Measurements from ENCODE around the gene CD59. TPM values are rescaled to one million over a fixed set of nuclear protein-coding genes. Genes with fewer than 3 reads are reported as not detected.

CD59 gene
- total and polyA plus RNA-seq, 2 of the 4 experiments (the other 2 are of a cell fraction), result 765 to 1,140 TPM

DNA sequence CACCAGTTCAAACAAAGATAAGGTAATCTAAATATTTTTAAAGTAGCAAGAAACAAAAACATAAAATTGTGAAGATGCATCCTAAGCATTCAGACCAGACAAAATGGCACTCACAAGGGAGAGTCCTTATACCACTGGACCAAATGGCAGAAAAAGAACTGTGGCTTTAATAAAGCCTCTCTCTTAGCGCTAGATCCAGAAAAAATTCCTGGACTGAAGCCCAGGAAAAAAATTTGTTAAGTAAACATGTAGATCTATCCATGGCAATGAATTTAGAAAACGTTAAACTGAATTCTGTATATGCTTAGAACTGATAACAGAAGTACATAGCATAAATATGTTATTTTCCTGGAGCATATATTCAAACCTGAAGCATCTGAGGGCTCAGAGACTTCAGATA is 11.8 kb upstream of the CD59 start:
- H2BK120ac ChIP-seq (ENCODE audit: low read depth, low read length), result no peak overlapping the region
- TF ChIP-seq MAFK (IDR thresholded peaks at IDR 0.05; ENCODE audit: low read depth, low read length) (no peak), CEBPB (IDR thresholded peaks at IDR 0.05; ENCODE audit: low read depth, low read length) (no peak), RFX5 (IDR thresholded peaks at IDR 0.05; ENCODE audit: low read depth, low read length) (no peak), POLR2A (IDR thresholded peaks at IDR 0.05; ENCODE audit: low read depth, low read length) (no peak), MAZ (IDR thresholded peaks at IDR 0.05; ENCODE audit: borderline replicate concordance, low read depth, low read length) (no peak), RAD21 (IDR thresholded peaks at IDR 0.05; ENCODE audit: low read length) (no peak), FOS (IDR thresholded peaks at IDR 0.05; ENCODE audit: low read depth, low read length) (no peak), CHD1 (IDR thresholded peaks at IDR 0.05; ENCODE audit: low read depth, low read length) (no peak), RCOR1 (IDR thresholded peaks at IDR 0.05; ENCODE audit: insufficient replicate concordance, low read length) (no peak), MXI1 (IDR thresholded peaks at IDR 0.05; ENCODE audit: borderline replicate concordance, low read depth, low read length) (no peak), NFE2L2 (IDR thresholded peaks at IDR 0.05; ENCODE audit: low read depth, low read length) (no peak), SMC3 (IDR thresholded peaks at IDR 0.05; ENCODE audit: low read depth, low read length) (no peak)
- TF ChIP-seq, protein P1, sequence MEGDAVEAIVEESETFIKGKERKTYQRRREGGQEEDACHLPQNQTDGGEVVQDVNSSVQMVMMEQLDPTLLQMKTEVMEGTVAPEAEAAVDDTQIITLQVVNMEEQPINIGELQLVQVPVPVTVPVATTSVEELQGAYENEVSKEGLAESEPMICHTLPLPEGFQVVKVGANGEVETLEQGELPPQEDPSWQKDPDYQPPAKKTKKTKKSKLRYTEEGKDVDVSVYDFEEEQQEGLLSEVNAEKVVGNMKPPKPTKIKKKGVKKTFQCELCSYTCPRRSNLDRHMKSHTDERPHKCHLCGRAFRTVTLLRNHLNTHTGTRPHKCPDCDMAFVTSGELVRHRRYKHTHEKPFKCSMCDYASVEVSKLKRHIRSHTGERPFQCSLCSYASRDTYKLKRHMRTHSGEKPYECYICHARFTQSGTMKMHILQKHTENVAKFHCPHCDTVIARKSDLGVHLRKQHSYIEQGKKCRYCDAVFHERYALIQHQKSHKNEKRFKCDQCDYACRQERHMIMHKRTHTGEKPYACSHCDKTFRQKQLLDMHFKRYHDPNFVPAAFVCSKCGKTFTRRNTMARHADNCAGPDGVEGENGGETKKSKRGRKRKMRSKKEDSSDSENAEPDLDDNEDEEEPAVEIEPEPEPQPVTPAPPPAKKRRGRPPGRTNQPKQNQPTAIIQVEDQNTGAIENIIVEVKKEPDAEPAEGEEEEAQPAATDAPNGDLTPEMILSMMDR (conservative IDR thresholded peaks at IDR 0.05; ENCODE audit: low read depth, low read length), result no peak
- TF ChIP-seq, protein P2, sequence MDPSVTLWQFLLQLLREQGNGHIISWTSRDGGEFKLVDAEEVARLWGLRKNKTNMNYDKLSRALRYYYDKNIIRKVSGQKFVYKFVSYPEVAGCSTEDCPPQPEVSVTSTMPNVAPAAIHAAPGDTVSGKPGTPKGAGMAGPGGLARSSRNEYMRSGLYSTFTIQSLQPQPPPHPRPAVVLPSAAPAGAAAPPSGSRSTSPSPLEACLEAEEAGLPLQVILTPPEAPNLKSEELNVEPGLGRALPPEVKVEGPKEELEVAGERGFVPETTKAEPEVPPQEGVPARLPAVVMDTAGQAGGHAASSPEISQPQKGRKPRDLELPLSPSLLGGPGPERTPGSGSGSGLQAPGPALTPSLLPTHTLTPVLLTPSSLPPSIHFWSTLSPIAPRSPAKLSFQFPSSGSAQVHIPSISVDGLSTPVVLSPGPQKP (IDR thresholded peaks at IDR 0.05; ENCODE audit: borderline replicate concordance, low read depth, low read length), result no peak
- H4K8ac ChIP-seq (ENCODE audit: low read depth in 2 of 2, low read length in 2 of 2), result no peak overlapping the region
- WGBS, 2 experiments (ENCODE audit: extremely low coverage in 2 of 2, insufficient read length in 1 of 2), result no CpG with 5 or more reads among the region's 2 CpGs
- no peak overlapping the region for H3K4ac ChIP-seq (ENCODE audit: low read depth, low read length)
- no peak overlapping the region for H3K56ac ChIP-seq (ENCODE audit: extremely low read depth, insufficient read depth, low read length)
- DNase-seq (peak; percentile 79), ATAC-seq (ENCODE audit: low read depth) (peak; percentile 87)
- no peak overlapping the region for H3K27ac ChIP-seq (ENCODE audit: insufficient read depth, low read length)
- H3K23ac ChIP-seq (ENCODE audit: low read depth, low read length), result no peak overlapping the region
- H2AK5ac ChIP-seq (ENCODE audit: low read depth, low read length), result no peak overlapping the region
- no peak overlapping the region for H3K9ac ChIP-seq (ENCODE audit: low read depth, low read length)
- POLR2A ChIA-PET (ENCODE audit: unreplicated experiment), result no interaction called here
- intact Hi-C loops (cut with micrococcal nuclease) (no loop called here), in situ Hi-C loops (cut with MboI; ENCODE audit: low sequenced_read_pairs) (loop anchor here (10.0 kb wide), 1 partner anchor 383 kb away; no protein-coding TSS in a partner anchor), dilution Hi-C loops (cut with HindIII; ENCODE audit: low sequenced_read_pairs, unreplicated experiment) (no loop called here)
- H3K9me3 ChIP-seq (ENCODE audit: control insufficient read depth, insufficient read depth, low read length), result no peaks in the 10 kb centered on the region
- peaks cover 0 to 12% of the 10 kb centered on the region in 2 experiments; a peak in 2 of 4 replicates for H3K79me1 ChIP-seq (ENCODE audit: low read depth in 1 of 2, low read length in 2 of 2)
- no peaks in the 10 kb centered on the region for H4K20me1 ChIP-seq (ENCODE audit: insufficient read depth, low read length)
- H4K5ac ChIP-seq (ENCODE audit: low read depth, low read length), result no peak overlapping the region
- H2BK20ac ChIP-seq (ENCODE audit: low read depth, low read length), result no peak overlapping the region
- no peak overlapping the region for H2BK5ac ChIP-seq (ENCODE audit: low read depth, low read length, poor library complexity, severe bottlenecking)
- H3K18ac ChIP-seq (ENCODE audit: low read depth, low read length), result no peak overlapping the region
- no peak overlapping the region for H3K14ac ChIP-seq (replicated peaks; ENCODE audit: low read depth, low read length)
- H3K4me2 ChIP-seq (ENCODE audit: low read depth, low read length), result no peak overlapping the region
- no TSS peak for BruUV-seq (replicated peaks)
- no peak overlapping the region for H3K4me3 ChIP-seq (ENCODE audit: insufficient read depth, low read depth, low read length)
- no peak overlapping the region for H2AK9ac ChIP-seq (replicated peaks; ENCODE audit: low read depth, low read length, poor library complexity)
- peaks cover 3% of the 10 kb centered on the region; the same call in 1 of the 2 replicates for H3K36me3 ChIP-seq (ENCODE audit: control insufficient read depth, insufficient read depth, low read length)
- peaks cover 3% of the 10 kb centered on the region; the same call in 1 of the 2 replicates for H3K9me1 ChIP-seq (ENCODE audit: insufficient read depth, low read length)
- H2BK15ac ChIP-seq (ENCODE audit: low read depth, low read length), result no peak overlapping the region
- no peaks in the 10 kb centered on the region for H3K27me3 ChIP-seq (ENCODE audit: control insufficient read depth, insufficient read depth, low read length)
- H4K91ac ChIP-seq (ENCODE audit: insufficient read depth, low read depth, low read length), result no peak overlapping the region
- CTCF ChIA-PET, result no interaction called here
- no peak overlapping the region for H2AFZ ChIP-seq (replicated peaks; ENCODE audit: low read length, poor library complexity)
- H3K4me1 ChIP-seq (ENCODE audit: control insufficient read depth, insufficient read depth, low read length), result peaks cover 9% of the 10 kb centered on the region
